CD8-positive, alpha-beta memory T cell (primary cell): Measurements from ENCODE around the gene MSI2. TPM values are rescaled to one million over a fixed set of nuclear protein-coding genes. Genes with fewer than 3 reads are reported as not detected.
A peak's percentile ranks its signal among the peaks of the same experiment; 100 is the strongest.

ENCODE experiments used
- CTCF ChIA-PET: fragments of 350-600 bp; sonication (Branson Sonifier 250); formaldehyde crosslinking; loops from one replicate; lab custom pipeline; 2021; ENCODE audit warnings: antibody characterized with exemption; lab: Charles Lee
- POLR2A ChIA-PET: fragments of 350-600 bp; sonication (Branson Sonifier 250); formaldehyde crosslinking; loops from one replicate; lab custom pipeline; 2021; ENCODE audit warnings: antibody characterized with exemption; lab: Charles Lee
- DNase-seq, 5 donors: peaks; one replicate each; pipeline versions ENCODE4 v3.0.0 to v3.0.0-alpha.2; 2020 to 2022; ENCODE audit warnings: mixed read lengths in 1 of 5
- H3K27ac ChIP-seq: one replicate; pipeline ENCODE4 v1.7.0; 2013; ENCODE audit warnings: low read depth, mild to moderate bottlenecking, low read length, moderate library complexity
- H3K27me3 ChIP-seq: 2 replicates; pipeline ENCODE4 v1.7.0; 2013; ENCODE audit warnings: low read length, mild to moderate bottlenecking; ENCODE audit not compliant: insufficient read depth, poor library complexity, severe bottlenecking
- H3K36me3 ChIP-seq: 2 replicates; pipeline ENCODE4 v1.7.0; 2013; ENCODE audit warnings: mild to moderate bottlenecking, low read length, moderate library complexity; ENCODE audit not compliant: insufficient read depth
- H3K4me1 ChIP-seq: 2 replicates; pipeline ENCODE4 v1.7.0; 2013; ENCODE audit warnings: mild to moderate bottlenecking, low read length, moderate library complexity; ENCODE audit not compliant: insufficient read depth
- H3K4me3 ChIP-seq: 2 replicates; pipeline ENCODE4 v1.7.0; 2013; ENCODE audit warnings: mild to moderate bottlenecking, low read length
- H3K9me3 ChIP-seq: 2 replicates; pipeline ENCODE4 v1.7.0; 2013; ENCODE audit warnings: mild to moderate bottlenecking, low read length
- H3K27ac Mint-ChIP-seq, 8 donors: one replicate each; pipeline ENCODE4 v1.8.0; 2020 to 2021; ENCODE audit warnings: mixed read lengths in 8 of 8, mild to moderate bottlenecking in 6 of 8, inconsistent platforms in 3 of 8, moderate library complexity in 3 of 8
- H3K27me3 Mint-ChIP-seq, 2 donors: one replicate each; pipeline ENCODE4 v1.8.0; 2020 to 2021; ENCODE audit warnings: mixed read lengths in 2 of 2, mild to moderate bottlenecking in 1 of 2, moderate library complexity in 1 of 2
- H3K36me3 Mint-ChIP-seq, 3 donors: one replicate each; pipeline ENCODE4 v1.8.0; 2020 to 2021; ENCODE audit warnings: mixed read lengths in 3 of 3, inconsistent platforms in 1 of 3, mild to moderate bottlenecking in 1 of 3
- H3K4me1 Mint-ChIP-seq, 3 donors: one replicate each; pipeline ENCODE4 v1.8.0; 2020 to 2021; ENCODE audit warnings: mixed read lengths in 3 of 3, inconsistent platforms in 1 of 3, mild to moderate bottlenecking in 1 of 3
- H3K4me3 Mint-ChIP-seq, 7 donors: one replicate each; pipeline ENCODE4 v1.8.0; 2020 to 2021; ENCODE audit warnings: mixed read lengths in 7 of 7, mild to moderate bottlenecking in 6 of 7, moderate library complexity in 4 of 7, inconsistent platforms in 2 of 7
- H3K9me3 Mint-ChIP-seq, 5 donors: one replicate each; pipeline ENCODE4 v1.8.0; 2020 to 2022; ENCODE audit warnings: mixed read lengths in 5 of 5, mild to moderate bottlenecking in 3 of 5, moderate library complexity in 2 of 5, inconsistent platforms in 1 of 5
- polyA plus RNA-seq: library from polyadenylated mRNA; unstranded; fragments of 300-500 nt; fragmentation: Illumina TruSeq; gene quantifications from one replicate; pipeline ENCODE4 v1.2.3, GENCODE V29; 2021
- total RNA-seq, 2 experiments: library from RNA; stranded (reverse); gene quantifications; one replicate each; pipeline ENCODE4 v1.2.3, GENCODE V29; 2021

Gene MSI2
- total and polyA plus RNA-seq, 3 experiments from 2014 or later = 2.3 to 58.0 (median 57.1) TPM

GRCh38 chr17:57305908-57306504 lies 49.7 kb downstream of the MSI2 start:
- ChIA-PET CTCF (interaction anchor here (1.3 kb wide), 1 partner anchor 29 kb away, joined by 3 read pairs; no protein-coding TSS in a partner anchor), POLR2A (no interaction called here)
- H3K9me3 Mint-ChIP-seq = no peaks in the 10 kb centered on the region
- no peak for DNase-seq
- Histone ChIP-seq H3K4me1 (no peaks in the 10 kb centered on the region), H3K27ac (no peak overlapping the region), H3K27me3 (no peaks in the 10 kb centered on the region), H3K36me3 (no peaks in the 10 kb centered on the region), H3K4me3 (no peak overlapping the region), H3K9me3 (no peaks in the 10 kb centered on the region)
- peaks cover 0 to 1% of the 10 kb centered on the region in 2 donors for H3K27me3 Mint-ChIP-seq
- no peak overlapping the region for H3K4me3 Mint-ChIP-seq
- peaks cover 0 to 49% (median 9%) of the 10 kb centered on the region in 3 donors for H3K36me3 Mint-ChIP-seq
- H3K4me1 Mint-ChIP-seq = peaks cover 42 to 58% (median 52%) of the 10 kb centered on the region in 3 donors
- peak overlapping the region in 1 of 8 donors; percentile 44 for H3K27ac Mint-ChIP-seq

DNA sequence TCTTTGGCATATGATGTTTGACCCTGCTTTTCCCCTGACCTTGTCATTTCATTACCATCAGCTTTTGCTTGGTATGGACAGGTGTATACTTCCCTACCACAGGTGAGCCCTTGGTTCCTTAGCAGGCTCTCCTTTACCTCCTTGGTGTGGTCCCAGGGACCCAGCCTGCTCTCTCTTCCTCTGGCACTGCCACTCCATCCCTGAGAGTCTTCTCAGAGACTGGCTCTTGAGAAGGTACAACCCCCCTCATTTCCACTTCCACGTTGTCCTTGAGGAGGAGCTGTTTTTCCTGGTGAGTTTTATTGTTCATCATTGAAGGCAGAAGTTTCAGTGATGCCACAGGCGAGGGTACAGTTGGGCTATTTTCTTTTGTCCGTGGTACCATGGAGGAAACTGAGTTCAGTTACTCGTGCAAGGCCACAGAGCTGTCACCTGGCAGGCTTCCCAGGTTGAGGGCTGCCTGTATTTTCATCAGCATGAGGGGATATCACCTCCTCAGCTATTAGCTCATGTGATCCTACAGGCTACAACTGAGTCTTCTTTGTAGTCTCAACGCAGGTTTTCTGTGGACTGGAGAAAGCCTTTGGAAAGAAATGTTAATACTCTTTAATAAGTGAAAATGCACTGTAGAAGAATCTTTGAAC lies 52.3 kb downstream of the MSI2 start:
- Mint-ChIP-seq H3K36me3 (peaks cover 0 to 51% (median 13%) of the 10 kb centered on the region in 3 donors), H3K4me3 (no peak overlapping the region), H3K27me3 (peaks cover 0 to 1% of the 10 kb centered on the region in 2 donors), H3K9me3 (no peaks in the 10 kb centered on the region), H3K27ac (peak overlapping the region in 3 of 8 donors; percentile 3 to 27 (median 5)), H3K4me1 (peaks cover 31 to 49% (median 43%) of the 10 kb centered on the region in 3 donors)
- H3K36me3 ChIP-seq = no peaks in the 10 kb centered on the region
- ChIA-PET POLR2A (no interaction called here), CTCF (no interaction called here)
- H3K9me3 ChIP-seq = no peaks in the 10 kb centered on the region
- no peak for DNase-seq
- no peak overlapping the region for H3K27ac ChIP-seq
- no peaks in the 10 kb centered on the region for H3K4me1 ChIP-seq
- no peaks in the 10 kb centered on the region for H3K27me3 ChIP-seq
- H3K4me3 ChIP-seq = no peak overlapping the region

DNA sequence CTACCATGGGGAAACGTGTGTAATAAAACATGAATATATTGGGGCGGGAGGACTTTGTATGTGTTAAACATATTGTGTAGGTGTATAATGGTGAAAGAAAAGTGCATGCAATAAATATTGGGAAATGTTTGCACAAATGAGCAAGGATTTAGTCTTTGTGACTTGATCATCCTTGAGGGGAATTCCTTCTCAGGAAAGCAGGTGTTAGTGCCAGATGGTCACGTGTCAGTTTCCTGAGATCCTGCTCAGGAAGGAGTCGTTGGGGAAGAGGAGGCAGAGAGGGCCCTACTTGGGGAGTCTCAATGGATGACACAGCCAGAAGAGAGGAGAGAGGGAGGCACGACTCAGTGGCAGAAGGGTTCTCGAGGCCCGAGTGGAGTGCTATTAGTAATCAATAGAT lies 53.2 kb downstream of the MSI2 start:
- Mint-ChIP-seq H3K27me3 (peaks cover 0 to 1% of the 10 kb centered on the region in 2 donors), H3K27ac (peak overlapping the region in 1 of 8 donors; percentile 66), H3K4me1 (peaks cover 33 to 53% (median 48%) of the 10 kb centered on the region in 3 donors), H3K9me3 (no peaks in the 10 kb centered on the region), H3K4me3 (no peak overlapping the region), H3K36me3 (peaks cover 0 to 56% (median 16%) of the 10 kb centered on the region in 3 donors)
- Histone ChIP-seq H3K9me3 (no peaks in the 10 kb centered on the region), H3K36me3 (no peaks in the 10 kb centered on the region), H3K27me3 (no peaks in the 10 kb centered on the region), H3K27ac (no peak overlapping the region), H3K4me1 (no peaks in the 10 kb centered on the region), H3K4me3 (no peak overlapping the region)
- no peak for DNase-seq
- POLR2A ChIA-PET = no interaction called here
- CTCF ChIA-PET = no interaction called here

DNA sequence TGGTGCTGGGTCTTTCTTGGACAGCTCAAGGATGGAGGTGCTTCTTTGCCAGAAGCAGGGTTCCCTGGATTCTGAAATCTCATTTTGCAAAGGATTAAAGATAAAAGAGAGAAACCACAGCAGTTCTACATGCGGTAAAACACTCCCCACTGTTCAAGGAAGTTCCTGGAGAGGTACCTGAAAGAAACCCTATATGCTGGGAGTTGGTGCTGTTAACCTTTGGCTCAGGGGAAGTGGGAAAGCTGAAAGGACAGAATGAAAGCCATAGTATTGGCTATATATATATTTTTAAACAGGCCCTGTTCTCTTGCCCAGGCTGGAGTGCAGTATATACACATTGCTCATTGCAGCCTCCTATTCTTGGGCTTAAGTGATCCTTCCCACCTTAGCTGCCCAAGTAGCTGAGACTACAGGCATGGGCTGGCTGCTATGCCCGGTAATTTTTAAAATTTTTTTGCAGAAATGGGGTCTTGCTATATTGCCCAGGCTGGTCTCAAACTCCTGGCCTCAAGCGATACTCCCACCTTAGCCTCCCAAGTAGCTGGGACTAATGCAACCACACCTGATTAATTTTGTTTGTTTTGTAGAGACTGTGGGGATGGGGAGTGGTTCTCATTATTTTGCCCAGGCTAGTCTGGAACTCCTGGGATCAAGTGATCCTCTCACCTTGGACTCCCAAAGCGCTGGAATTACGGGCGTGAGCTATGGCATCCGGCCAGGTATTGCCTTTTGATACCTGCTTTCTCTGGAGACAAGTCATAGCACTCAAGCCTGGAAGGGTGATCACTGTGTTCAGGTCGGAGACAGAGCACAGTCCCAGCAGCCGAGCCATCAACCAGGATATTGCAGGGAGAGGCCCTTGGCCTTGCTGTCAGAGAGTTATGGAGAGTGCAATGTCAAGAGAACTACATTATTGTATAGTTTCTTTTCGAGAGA lies 55.2 kb downstream of the MSI2 start:
- no peaks in the 10 kb centered on the region for H3K27me3 ChIP-seq
- H3K4me1 Mint-ChIP-seq = peaks cover 31 to 52% (median 51%) of the 10 kb centered on the region in 3 donors
- no peaks in the 10 kb centered on the region for H3K9me3 Mint-ChIP-seq
- no peak overlapping the region for H3K4me3 ChIP-seq
- H3K36me3 Mint-ChIP-seq = peaks cover 0 to 53% (median 16%) of the 10 kb centered on the region in 3 donors
- ChIA-PET CTCF (no interaction called here), POLR2A (no interaction called here)
- H3K4me1 ChIP-seq = no peaks in the 10 kb centered on the region
- H3K27ac ChIP-seq = no peak overlapping the region
- no peak overlapping the region for H3K4me3 Mint-ChIP-seq
- DNase-seq = no peak
- no peaks in the 10 kb centered on the region for H3K9me3 ChIP-seq
- H3K27me3 Mint-ChIP-seq = peaks cover 0 to 1% of the 10 kb centered on the region in 2 donors
- peak overlapping the region in 4 of 8 donors; percentile 23 to 84 (median 40) for H3K27ac Mint-ChIP-seq
- H3K36me3 ChIP-seq = no peaks in the 10 kb centered on the region

GRCh38 chr17:57312242-57312641 lies 55.9 kb downstream of the MSI2 start:
- Mint-ChIP-seq H3K4me1 (peaks cover 27 to 49% (median 48%) of the 10 kb centered on the region in 3 donors), H3K9me3 (no peaks in the 10 kb centered on the region), H3K4me3 (no peak overlapping the region), H3K27ac (peak overlapping the region in 1 of 8 donors; percentile 54), H3K27me3 (peaks cover 0 to 1% of the 10 kb centered on the region in 2 donors), H3K36me3 (peaks cover 0 to 51% (median 16%) of the 10 kb centered on the region in 3 donors)
- DNase-seq = no peak
- H3K27me3 ChIP-seq = no peaks in the 10 kb centered on the region
- H3K9me3 ChIP-seq = no peaks in the 10 kb centered on the region
- H3K4me1 ChIP-seq = no peaks in the 10 kb centered on the region
- H3K4me3 ChIP-seq = no peak overlapping the region
- CTCF ChIA-PET = no interaction called here
- H3K36me3 ChIP-seq = no peaks in the 10 kb centered on the region
- POLR2A ChIA-PET = no interaction called here
- H3K27ac ChIP-seq = no peak overlapping the region

DNA sequence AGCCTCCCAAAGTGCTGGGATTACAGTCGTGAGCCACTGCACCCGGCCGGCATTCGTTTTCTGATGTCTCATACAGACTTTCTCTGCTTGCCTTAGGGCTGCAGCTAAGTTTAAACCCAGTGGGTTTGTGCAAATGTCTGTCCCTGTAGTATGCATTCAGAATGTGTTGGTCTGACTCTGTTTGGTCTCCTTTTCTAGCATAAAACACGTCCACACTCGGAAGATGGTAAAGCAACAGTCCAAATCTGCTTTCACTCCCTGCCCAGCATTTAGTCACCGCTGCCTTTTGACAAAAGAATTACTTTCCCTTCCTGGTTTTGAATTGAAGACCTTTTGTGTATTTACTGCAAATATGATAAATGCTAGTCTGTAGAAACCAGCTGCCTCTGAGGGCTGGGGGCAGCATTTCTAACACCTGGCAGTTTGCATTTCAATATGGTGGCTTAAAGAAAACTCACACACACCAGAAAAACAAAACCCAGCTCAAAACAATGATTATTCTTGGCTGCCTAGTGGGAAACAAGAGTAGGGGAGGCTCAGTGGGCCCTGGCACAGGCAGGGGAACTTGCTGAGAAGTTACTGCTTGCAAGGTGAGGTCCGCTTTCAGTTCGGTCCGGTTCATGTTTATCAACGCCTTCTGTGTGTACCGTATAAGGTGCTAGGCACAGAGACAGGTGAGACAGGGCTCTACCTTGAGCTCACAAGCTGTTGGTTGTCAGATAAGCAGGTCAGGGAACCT lies 56.9 kb downstream of the MSI2 start:
- no peak for DNase-seq
- ChIA-PET CTCF (no interaction called here), POLR2A (no interaction called here)
- Histone ChIP-seq H3K4me3 (no peak overlapping the region), H3K9me3 (no peaks in the 10 kb centered on the region), H3K27ac (no peak overlapping the region), H3K27me3 (no peaks in the 10 kb centered on the region), H3K36me3 (no peaks in the 10 kb centered on the region), H3K4me1 (no peaks in the 10 kb centered on the region)
- Mint-ChIP-seq H3K27ac (peak overlapping the region in 1 of 8 donors; percentile 5), H3K36me3 (peaks cover 0 to 46% (median 14%) of the 10 kb centered on the region in 3 donors), H3K4me3 (no peak overlapping the region), H3K9me3 (no peaks in the 10 kb centered on the region), H3K4me1 (peaks cover 24 to 50% (median 47%) of the 10 kb centered on the region in 3 donors), H3K27me3 (peaks cover 0 to 1% of the 10 kb centered on the region in 2 donors)
